ENCODE data around the gene ADAMTSL1. TPM values are rescaled to one million over a fixed set of nuclear protein-coding genes. Genes with fewer than 3 reads are reported as not detected.

ADAMTSL1 gene
- total and polyA plus RNA-seq, 2 donors = 3.2 to 42.3 TPM

- H3K27ac ChIP-seq (ENCODE audit: low read depth) = no peak overlapping the region
- H3K36me3 ChIP-seq (ENCODE audit: insufficient read depth) = no peaks in the 10 kb centered on the region
- no peak overlapping the region for H3K4me3 ChIP-seq (ENCODE audit: low read depth, low read length)
- no peaks in the 10 kb centered on the region for H3K4me1 ChIP-seq (ENCODE audit: insufficient read depth)
- WGBS = 46% methylated on average over 4 of the region's 4 CpGs
- no peak for DNase-seq (ENCODE audit: extremely low spot score)
These were observed 149.5 kb downstream of the ADAMTSL1 start for GRCh38 chr9:18623221-18624079.

- H3K36me3 ChIP-seq (ENCODE audit: insufficient read depth) = no peaks in the 10 kb centered on the region
- H3K4me3 ChIP-seq (ENCODE audit: low read depth, low read length) = no peak overlapping the region
- no peak overlapping the region for H3K27ac ChIP-seq (ENCODE audit: low read depth)
- DNase-seq (ENCODE audit: extremely low spot score) = no peak
- 88% methylated on average over 2 of the region's 2 CpGs for WGBS
- H3K4me1 ChIP-seq (ENCODE audit: insufficient read depth) = no peaks in the 10 kb centered on the region
These were observed 152.2 kb downstream of the ADAMTSL1 start for GRCh38 chr9:18626046-18626698.

- H3K27ac ChIP-seq (ENCODE audit: low read depth) = no peak overlapping the region
- no peak overlapping the region for H3K4me3 ChIP-seq (ENCODE audit: low read depth, low read length)
- no peak for DNase-seq (ENCODE audit: extremely low spot score)
- no peaks in the 10 kb centered on the region for H3K36me3 ChIP-seq (ENCODE audit: insufficient read depth)
- WGBS = 88% methylated on average over 1 of the region's 1 CpG
- no peaks in the 10 kb centered on the region for H3K4me1 ChIP-seq (ENCODE audit: insufficient read depth)
These were observed 155.2 kb downstream of the ADAMTSL1 start for GRCh38 chr9:18629136-18629535.

GRCh38 chr9:18632632-18633403, 158.9 kb downstream of the ADAMTSL1 start:
- WGBS = 43% methylated on average over 5 of the region's 5 CpGs
- DNase-seq (ENCODE audit: extremely low spot score) = no peak
- no peaks in the 10 kb centered on the region for H3K4me1 ChIP-seq (ENCODE audit: insufficient read depth)
- no peaks in the 10 kb centered on the region for H3K36me3 ChIP-seq (ENCODE audit: insufficient read depth)
- no peak overlapping the region for H3K27ac ChIP-seq (ENCODE audit: low read depth)
- H3K4me3 ChIP-seq (ENCODE audit: low read depth, low read length) = no peak overlapping the region

- no peak overlapping the region for H3K27ac ChIP-seq (ENCODE audit: low read depth)
- H3K36me3 ChIP-seq (ENCODE audit: insufficient read depth) = peaks cover 3% of the 10 kb centered on the region
These were observed 162.8 kb downstream of the ADAMTSL1 start for GRCh38 chr9:18636781-18637180.

GRCh38 chr9:18638371-18639249, 164.7 kb downstream of the ADAMTSL1 start:
- Histone ChIP-seq H3K27ac (ENCODE audit: low read depth) (no peak overlapping the region), H3K36me3 (ENCODE audit: insufficient read depth) (peaks cover 3% of the 10 kb centered on the region), H3K4me3 (ENCODE audit: low read depth, low read length) (no peak overlapping the region), H3K4me1 (ENCODE audit: insufficient read depth) (no peaks in the 10 kb centered on the region)
- 80% methylated on average over 7 of the region's 7 CpGs for WGBS
- no peak for DNase-seq (ENCODE audit: extremely low spot score)

More at GRCh38 chr9:18636781-18637180, 162.8 kb downstream of the ADAMTSL1 start:
- Histone ChIP-seq H3K4me3 (ENCODE audit: low read depth, low read length) (no peak overlapping the region), H3K4me1 (ENCODE audit: insufficient read depth) (no peaks in the 10 kb centered on the region)
- 49% methylated on average over 2 of the region's 2 CpGs for WGBS
- no peak for DNase-seq (ENCODE audit: extremely low spot score)

GRCh38 chr9:18639911-18640310, 166.0 kb downstream of the ADAMTSL1 start:
- Histone ChIP-seq H3K4me1 (ENCODE audit: insufficient read depth) (no peaks in the 10 kb centered on the region), H3K4me3 (ENCODE audit: low read depth, low read length) (no peak overlapping the region), H3K27ac (ENCODE audit: low read depth) (no peak overlapping the region), H3K36me3 (ENCODE audit: insufficient read depth) (peaks cover 3% of the 10 kb centered on the region)
- 86% methylated on average over 4 of the region's 4 CpGs for WGBS
- no peak for DNase-seq (ENCODE audit: extremely low spot score)

GRCh38 chr9:18658804-18659705, 185.1 kb downstream of the ADAMTSL1 start:
- DNase-seq (ENCODE audit: extremely low spot score) = no peak
- Histone ChIP-seq H3K36me3 (ENCODE audit: insufficient read depth) (no peaks in the 10 kb centered on the region), H3K4me3 (ENCODE audit: low read depth, low read length) (no peak overlapping the region), H3K4me1 (ENCODE audit: insufficient read depth) (no peaks in the 10 kb centered on the region), H3K27ac (ENCODE audit: low read depth) (no peak overlapping the region)
- 84% methylated on average over 5 of the region's 5 CpGs for WGBS

- WGBS = 86% methylated on average over 1 of the region's 1 CpG
These were observed 186.0 kb downstream of the ADAMTSL1 start for GRCh38 chr9:18660001-18660400.

GRCh38 chr9:18662320-18662719, 188.4 kb downstream of the ADAMTSL1 start:
- 89% methylated on average over 3 of the region's 3 CpGs for WGBS
- H3K4me1 ChIP-seq (ENCODE audit: insufficient read depth) = no peaks in the 10 kb centered on the region
- H3K27ac ChIP-seq (ENCODE audit: low read depth) = no peak overlapping the region
- no peak for DNase-seq (ENCODE audit: extremely low spot score)
- H3K4me3 ChIP-seq (ENCODE audit: low read depth, low read length) = no peak overlapping the region
- H3K36me3 ChIP-seq (ENCODE audit: insufficient read depth) = no peaks in the 10 kb centered on the region

More at GRCh38 chr9:18660001-18660400, 186.0 kb downstream of the ADAMTSL1 start:
- H3K36me3 ChIP-seq (ENCODE audit: insufficient read depth) = no peaks in the 10 kb centered on the region
- no peak overlapping the region for H3K4me3 ChIP-seq (ENCODE audit: low read depth, low read length)
- DNase-seq (ENCODE audit: extremely low spot score) = no peak
- H3K27ac ChIP-seq (ENCODE audit: low read depth) = no peak overlapping the region
- no peaks in the 10 kb centered on the region for H3K4me1 ChIP-seq (ENCODE audit: insufficient read depth)

- H3K27ac ChIP-seq (ENCODE audit: low read depth) = no peak overlapping the region
- H3K4me1 ChIP-seq (ENCODE audit: insufficient read depth) = no peaks in the 10 kb centered on the region
- WGBS = 56% methylated on average over 1 of the region's 1 CpG
- H3K36me3 ChIP-seq (ENCODE audit: insufficient read depth) = no peaks in the 10 kb centered on the region
- DNase-seq (ENCODE audit: extremely low spot score) = no peak
- H3K4me3 ChIP-seq (ENCODE audit: low read depth, low read length) = no peak overlapping the region
These were observed 192.0 kb downstream of the ADAMTSL1 start for GRCh38 chr9:18665947-18666346.

- no peaks in the 10 kb centered on the region for H3K36me3 ChIP-seq (ENCODE audit: insufficient read depth)
- 56% methylated on average over 2 of the region's 2 CpGs for WGBS
- H3K27ac ChIP-seq (ENCODE audit: low read depth) = no peak overlapping the region
- no peak for DNase-seq (ENCODE audit: extremely low spot score)
- H3K4me1 ChIP-seq (ENCODE audit: insufficient read depth) = no peaks in the 10 kb centered on the region
- no peak overlapping the region for H3K4me3 ChIP-seq (ENCODE audit: low read depth, low read length)
These were observed 192.4 kb downstream of the ADAMTSL1 start for GRCh38 chr9:18666348-18666747.

Data from urinary bladder (tissue), 4 donors.